Measurements from ENCODE around the gene PACRG. TPM values are rescaled to one million over a fixed set of nuclear protein-coding genes. Genes with fewer than 3 reads are reported as not detected.

The PACRG gene
- total and polyA plus RNA-seq, 2 experiments from 2014 or later, result 0.17 to 0.68 TPM

GRCh38 chr6:162683135-162683534 lies 44.6 kb upstream of the PACRG start (continued):
- TF ChIP-seq ZNF462 (CRISPR knock-in tag; IDR thresholded peaks at IDR 0.05), result no peak

- Histone ChIP-seq H3K9me2 (ENCODE audit: insufficient read depth) (no peaks in the 10 kb centered on the region), H3K36me3 (ENCODE audit: insufficient read depth) (no peaks in the 10 kb centered on the region), H3K4me3 (no peak overlapping the region), H3F3A (replicated peaks; ENCODE audit: low read depth) (no peaks in the 10 kb centered on the region), H3K4me2 (no peak overlapping the region), H3K79me2 (replicated peaks; ENCODE audit: insufficient read depth) (no peaks in the 10 kb centered on the region), H3K27ac (ENCODE audit: low read depth) (no peak overlapping the region), H4K20me1 (replicated peaks; ENCODE audit: insufficient read depth) (no peaks in the 10 kb centered on the region), H3K4me1 (ENCODE audit: insufficient read depth) (peaks cover 6% of the 10 kb centered on the region), H2AFZ (no peak overlapping the region), H3K27me3 (ENCODE audit: insufficient read depth) (no peaks in the 10 kb centered on the region)
- no peak for DNase-seq (ENCODE audit: low spot score)
- H3K27ac Mint-ChIP-seq, result no peak overlapping the region
- TF ChIP-seq JUNB (IDR thresholded peaks at IDR 0.05; ENCODE audit: unreplicated experiment) (no peak), EZH2phosphoT487 (IDR thresholded peaks at IDR 0.05; ENCODE audit: unreplicated experiment) (no peak), EZH2 (IDR thresholded peaks at IDR 0.05; ENCODE audit: low read depth, unreplicated experiment) (no peak)
- no peak for ATAC-seq
- no peaks in the 10 kb centered on the region for H3K27me3 Mint-ChIP-seq (ENCODE audit: insufficient read depth, low read depth, poor library complexity)
- H3K36me3 Mint-ChIP-seq (ENCODE audit: low read depth), result no peaks in the 10 kb centered on the region
- no peak overlapping the region for H3K4me3 Mint-ChIP-seq
- peaks cover 19% of the 10 kb centered on the region; the same call in 2 of the 3 replicates for H3K4me1 Mint-ChIP-seq
- no peaks in the 10 kb centered on the region; the same call in 2 of the 3 replicates for H3K9me3 Mint-ChIP-seq
Measured at GRCh38 chr6:162684052-162684451, 43.7 kb upstream of the PACRG start.

GRCh38 chr6:162684961-162685360 lies 42.8 kb upstream of the PACRG start:
- ATAC-seq, result no peak
- H3F3A ChIP-seq (replicated peaks; ENCODE audit: low read depth), result no peaks in the 10 kb centered on the region
- Mint-ChIP-seq H3K4me1 (peaks cover 25% of the 10 kb centered on the region; the same call in 2 of the 3 replicates), H3K36me3 (ENCODE audit: low read depth) (no peaks in the 10 kb centered on the region), H3K27me3 (ENCODE audit: insufficient read depth, low read depth, poor library complexity) (no peaks in the 10 kb centered on the region), H3K4me3 (no peak overlapping the region), H3K27ac (no peak overlapping the region), H3K9me3 (no peaks in the 10 kb centered on the region; the same call in 2 of the 3 replicates)
- H3K36me3 ChIP-seq (ENCODE audit: insufficient read depth), result no peaks in the 10 kb centered on the region
- no peak overlapping the region for H3K4me3 ChIP-seq
- no peak overlapping the region for H2AFZ ChIP-seq
- no peak for DNase-seq (ENCODE audit: low spot score)
- H3K9me2 ChIP-seq (ENCODE audit: insufficient read depth), result no peaks in the 10 kb centered on the region
- H3K4me2 ChIP-seq, result no peak overlapping the region
- H4K20me1 ChIP-seq (replicated peaks; ENCODE audit: insufficient read depth), result no peaks in the 10 kb centered on the region
- no peak overlapping the region for H3K27ac ChIP-seq (ENCODE audit: low read depth)
- no peaks in the 10 kb centered on the region for H3K79me2 ChIP-seq (replicated peaks; ENCODE audit: insufficient read depth)
- H3K4me1 ChIP-seq (ENCODE audit: insufficient read depth), result peaks cover 12% of the 10 kb centered on the region
- no peaks in the 10 kb centered on the region for H3K27me3 ChIP-seq (ENCODE audit: insufficient read depth)
- no peak for TF ChIP-seq NANOG (IDR thresholded peaks at IDR 0.05; ENCODE audit: borderline replicate concordance)
- TF ChIP-seq REST (IDR thresholded peaks at IDR 0.05; ENCODE audit: unreplicated experiment), result no peak
- no peak for TF ChIP-seq CREB1 (CRISPR knock-in tag; IDR thresholded peaks at IDR 0.05; ENCODE audit: low read depth)
- TF ChIP-seq POLR2AphosphoS5 (IDR thresholded peaks at IDR 0.05; ENCODE audit: low read depth), result no peak
- TF ChIP-seq EZH2 (IDR thresholded peaks at IDR 0.05; ENCODE audit: low read depth, unreplicated experiment), result no peak
- TF ChIP-seq ZNF331 (CRISPR knock-in tag; IDR thresholded peaks at IDR 0.05; ENCODE audit: low read depth), result no peak
- no peak for TF ChIP-seq ETS1 (IDR thresholded peaks at IDR 0.05)
- no peak for TF ChIP-seq EZH2phosphoT487 (IDR thresholded peaks at IDR 0.05; ENCODE audit: unreplicated experiment)
